HEK293 (cell line): ENCODE results near the gene CUEDC1.
A peak's percentile ranks its signal among the peaks of the same experiment; 100 is the strongest.

Experiments
- AEBP2 ChIP-seq: fragments of 450-650 bp; formaldehyde crosslinking; IDR thresholded peaks from 2 replicates; pipeline ENCODE4 v1.5.1; 2016; ENCODE audit warnings: missing biosample characterization, missing genetic modification characterization, borderline replicate concordance
- BCL6B ChIP-seq: fragments of 450-650 bp; formaldehyde crosslinking; IDR thresholded peaks from 2 replicates; pipeline ENCODE4 v1.5.1; 2017; ENCODE audit warnings: missing biosample characterization, missing genetic modification characterization
- GLI4 ChIP-seq: fragments of 450-650 bp; formaldehyde crosslinking; IDR thresholded peaks from 2 replicates; pipeline ENCODE4 v1.5.1; 2016; ENCODE audit warnings: missing biosample characterization, missing genetic modification characterization
- GLIS1 ChIP-seq: fragments of 450-650 bp; formaldehyde crosslinking; IDR thresholded peaks from 2 replicates; pipeline ENCODE4 v1.5.1; 2016; ENCODE audit warnings: missing biosample characterization, missing genetic modification characterization
- HIC1 ChIP-seq: fragments of 450-650 bp; formaldehyde crosslinking; IDR thresholded peaks from 2 replicates; pipeline ENCODE4 v1.5.1; 2016; ENCODE audit warnings: missing biosample characterization, missing genetic modification characterization
- HOXD13 ChIP-seq: sonication (generic); formaldehyde crosslinking; IDR thresholded peaks from 2 replicates; pipeline ENCODE4 v1.8.0; 2022; ENCODE audit warnings: missing genetic modification reagents, borderline replicate concordance
- KLF10 ChIP-seq: fragments of 450-650 bp; IDR thresholded peaks from 2 replicates; pipeline ENCODE4 v1.5.1; 2018; ENCODE audit warnings: missing biosample characterization, mild to moderate bottlenecking, missing genetic modification characterization
- MZF1 ChIP-seq: fragments of 450-650 bp; formaldehyde crosslinking; IDR thresholded peaks from 2 replicates; pipeline ENCODE4 v1.5.1; 2017; ENCODE audit warnings: missing biosample characterization, missing genetic modification characterization, borderline replicate concordance
- PRDM1 ChIP-seq: fragments of 450-650 bp; formaldehyde crosslinking; IDR thresholded peaks from 2 replicates; pipeline ENCODE4; 2016; ENCODE audit warnings: missing biosample characterization, missing genetic modification characterization
- SETDB1 ChIP-seq: IDR thresholded peaks from one replicate; pipeline ENCODE4 v1.6.1; 2017; ENCODE audit warnings: mild to moderate bottlenecking, low read length, moderate library complexity, mixed read lengths; ENCODE audit not compliant: insufficient read length
- SP2 ChIP-seq: fragments of 450-650 bp; formaldehyde crosslinking; IDR thresholded peaks from 2 replicates; pipeline ENCODE4 v1.5.1; 2016; ENCODE audit warnings: missing biosample characterization, missing genetic modification characterization
- SP7 ChIP-seq: fragments of 450-650 bp; formaldehyde crosslinking; IDR thresholded peaks from 2 replicates; pipeline ENCODE4 v1.5.1; 2016; ENCODE audit warnings: missing biosample characterization, missing genetic modification characterization
- TRIM28 ChIP-seq: IDR thresholded peaks from 2 replicates; pipeline ENCODE4 v1.6.1; 2011; ENCODE audit warnings: low read length, control low read depth, borderline replicate concordance
- YY2 ChIP-seq: fragments of 450-650 bp; formaldehyde crosslinking; IDR thresholded peaks from 2 replicates; pipeline ENCODE4 v1.5.1; 2016; ENCODE audit warnings: missing biosample characterization, missing genetic modification characterization
- ZFHX2 ChIP-seq: fragments of 450-650 bp; formaldehyde crosslinking; conservative IDR thresholded peaks from 2 replicates; pipeline ENCODE4 v1.5.1; 2016; ENCODE audit warnings: missing biosample characterization, missing genetic modification characterization
- ZIC2 ChIP-seq: fragments of 450-650 bp; formaldehyde crosslinking; IDR thresholded peaks from 2 replicates; pipeline ENCODE4 v1.5.1; 2016; ENCODE audit warnings: missing biosample characterization, missing genetic modification characterization
- ZNF19 ChIP-seq: fragments of 450-650 bp; formaldehyde crosslinking; IDR thresholded peaks from 2 replicates; pipeline ENCODE4; 2016; ENCODE audit warnings: missing biosample characterization, missing genetic modification characterization, low read depth
- ZNF248 ChIP-seq: fragments of 450-650 bp; formaldehyde crosslinking; IDR thresholded peaks from 2 replicates; pipeline ENCODE4 v1.5.1; 2017; ENCODE audit warnings: missing biosample characterization, missing genetic modification characterization
- ZNF280C ChIP-seq: fragments of 450-650 bp; formaldehyde crosslinking; IDR thresholded peaks from 2 replicates; pipeline ENCODE4 v1.5.1; 2016; ENCODE audit warnings: missing biosample characterization, missing genetic modification characterization
- ZNF302 ChIP-seq: fragments of 450-650 bp; formaldehyde crosslinking; IDR thresholded peaks from 2 replicates; pipeline ENCODE4 v1.5.1; 2016; ENCODE audit warnings: missing biosample characterization, missing genetic modification characterization, low read depth
- ZNF311 ChIP-seq: fragments of 450-650 bp; formaldehyde crosslinking; IDR thresholded peaks from 2 replicates; pipeline ENCODE4 v1.5.1; 2017; ENCODE audit warnings: missing biosample characterization, missing genetic modification characterization, borderline replicate concordance
- ZNF37A ChIP-seq: fragments of 450-650 bp; IDR thresholded peaks from 2 replicates; pipeline ENCODE4 v1.5.1; 2018; ENCODE audit warnings: missing biosample characterization, missing genetic modification characterization
- ZNF416 ChIP-seq: fragments of 450-650 bp; formaldehyde crosslinking; IDR thresholded peaks from 2 replicates; pipeline ENCODE4 v1.5.1; 2016; ENCODE audit warnings: missing biosample characterization, missing genetic modification characterization
- ZNF473 ChIP-seq: fragments of 450-650 bp; formaldehyde crosslinking; IDR thresholded peaks from 2 replicates; pipeline ENCODE4 v1.5.1; 2017; ENCODE audit warnings: missing biosample characterization, missing genetic modification characterization
- ZNF510 ChIP-seq: fragments of 450-650 bp; formaldehyde crosslinking; IDR thresholded peaks from 2 replicates; pipeline ENCODE4 v1.5.1; 2018; ENCODE audit warnings: mild to moderate bottlenecking, missing genetic modification characterization, missing biosample characterization; ENCODE audit not compliant: insufficient replicate concordance
- ZNF585B ChIP-seq: fragments of 450-650 bp; formaldehyde crosslinking; IDR thresholded peaks from 2 replicates; pipeline ENCODE4 v1.5.1; 2016; ENCODE audit warnings: missing biosample characterization, missing genetic modification characterization
- ZNF660 ChIP-seq: fragments of 450-650 bp; IDR thresholded peaks from 2 replicates; pipeline ENCODE4 v1.5.1; 2018; ENCODE audit warnings: missing biosample characterization, mild to moderate bottlenecking, missing genetic modification characterization
- ZNF670 ChIP-seq: fragments of 450-650 bp; formaldehyde crosslinking; IDR thresholded peaks from 2 replicates; pipeline ENCODE4 v1.5.1; 2016; ENCODE audit warnings: missing biosample characterization, missing genetic modification characterization, low read depth
- ZNF677 ChIP-seq: fragments of 450-650 bp; IDR thresholded peaks from 2 replicates; pipeline ENCODE4 v1.5.0; 2018; ENCODE audit warnings: missing biosample characterization, mild to moderate bottlenecking, missing genetic modification characterization, moderate library complexity
- ZNF707 ChIP-seq: fragments of 450-650 bp; formaldehyde crosslinking; IDR thresholded peaks from 2 replicates; pipeline ENCODE4 v1.5.1; 2016; ENCODE audit warnings: missing biosample characterization, missing genetic modification characterization
- ZNF747 ChIP-seq: fragments of 450-650 bp; formaldehyde crosslinking; IDR thresholded peaks from 2 replicates; pipeline ENCODE4 v1.5.1; 2016; ENCODE audit warnings: missing biosample characterization, missing genetic modification characterization
- ZNF76 ChIP-seq: fragments of 450-650 bp; formaldehyde crosslinking; IDR thresholded peaks from 2 replicates; pipeline ENCODE4; 2016; ENCODE audit warnings: low read depth, missing biosample characterization, missing genetic modification characterization, borderline replicate concordance
- ZSCAN23 ChIP-seq: fragments of 450-650 bp; formaldehyde crosslinking; IDR thresholded peaks from 2 replicates; pipeline ENCODE4 v1.5.1; 2016; ENCODE audit warnings: missing biosample characterization, missing genetic modification characterization

Gene CUEDC1

GRCh38 chr17:57948555-57949420 is 6.4 kb downstream of the CUEDC1 start (continued):
- TF ChIP-seq KLF10 (no peak), MZF1 (no peak), HIC1 (tag by site-specific recombination) (no peak), HOXD13 (CRISPR knock-in tag) (no peak), YY2 (tag by site-specific recombination) (no peak), ZNF248 (tag by site-specific recombination) (no peak), ZFHX2 (tag by site-specific recombination) (no peak), ZNF585B (no peak), SETDB1 (no peak), AEBP2 (tag by site-specific recombination) (no peak), GLI4 (tag by site-specific recombination) (no peak), ZSCAN23 (tag by site-specific recombination) (no peak), SP2 (no peak), ZNF37A (tag by site-specific recombination) (no peak), ZIC2 (peak; percentile 49), ZNF302 (no peak), PRDM1 (0 out of 2 replicates have a peak, but pooled peaks have one; percentile 18), TRIM28 (0 out of 2 replicates have a peak, but pooled peaks have one; percentile 64), BCL6B (tag by site-specific recombination) (no peak), ZNF747 (no peak), ZNF510 (tag by site-specific recombination) (no peak), ZNF76 (tag by site-specific recombination) (no peak), ZNF660 (no peak), ZNF707 (no peak), ZNF19 (tag by site-specific recombination) (no peak), ZNF416 (tag by site-specific recombination) (no peak), ZNF677 (tag by site-specific recombination) (no peak), ZNF670 (no peak), ZNF280C (tag by site-specific recombination) (no peak), SP7 (peak; percentile 32; the same call in 1 of the 2 replicates), ZNF473 (tag by site-specific recombination) (no peak), ZNF311 (tag by site-specific recombination) (no peak), GLIS1 (tag by site-specific recombination) (peak; percentile 94)
